WERI-Rb-1 (cell line): Measurements from ENCODE around the gene MCRS1.

Source experiments
- DNase-seq: peaks from one replicate; pipeline ENCODE4 v3.0.0-alpha.2; 2020
- H3K27ac ChIP-seq: fragments of 250-450 bp; sonication (Bioruptor Pico); 2 replicates; pipeline ENCODE4 v1.5.1; 2020; ENCODE audit warnings: mild to moderate bottlenecking, moderate library complexity
- H3K27me3 ChIP-seq: fragments of 250-450 bp; sonication (Bioruptor Pico); 2 replicates; pipeline ENCODE4 v1.5.1; 2021; ENCODE audit warnings: mild to moderate bottlenecking, low read depth, moderate library complexity; ENCODE audit not compliant: insufficient read depth, severe bottlenecking
- H3K36me3 ChIP-seq: fragments of 250-450 bp; sonication (Bioruptor Pico); 2 replicates; pipeline ENCODE4 v1.5.1; 2020; ENCODE audit warnings: mild to moderate bottlenecking, moderate library complexity
- H3K4me3 ChIP-seq: 2 replicates; pipeline ENCODE4 v1.5.1; 2011; ENCODE audit warnings: low read depth, mild to moderate bottlenecking, control low read depth, low read length
- H3K9me3 ChIP-seq: fragments of 250-450 bp; sonication (Bioruptor Pico); 2 replicates; pipeline ENCODE4 v1.5.1; 2021; ENCODE audit warnings: mild to moderate bottlenecking, moderate library complexity; ENCODE audit not compliant: severe bottlenecking
- CTCF ChIP-seq: IDR thresholded peaks from 2 replicates; pipeline ENCODE4 v1.5.1; 2011; ENCODE audit warnings: low read depth, mild to moderate bottlenecking, control low read depth, inconsistent platforms, low read length

Gene MCRS1

GRCh38 chr12:49525942-49526341, 42.0 kb downstream of the MCRS1 start:
- no peak for DNase-seq
- no peaks in the 10 kb centered on the region for H3K9me3 ChIP-seq
- H3K27me3 ChIP-seq = no peaks in the 10 kb centered on the region
- TF ChIP-seq CTCF = no peak
- H3K4me3 ChIP-seq = no peak overlapping the region
- peaks cover 24% of the 10 kb centered on the region for H3K36me3 ChIP-seq
- no peak overlapping the region for H3K27ac ChIP-seq

GRCh38 chr12:49524660-49525324, 43.1 kb downstream of the MCRS1 start:
- DNase-seq = no peak
- no peaks in the 10 kb centered on the region for H3K9me3 ChIP-seq
- H3K27ac ChIP-seq = 0 out of 2 replicates have a peak overlapping the region, but pooled peaks have one; percentile 8
- no peak for TF ChIP-seq CTCF
- H3K4me3 ChIP-seq = no peak overlapping the region
- peaks cover 24% of the 10 kb centered on the region for H3K36me3 ChIP-seq
- no peaks in the 10 kb centered on the region for H3K27me3 ChIP-seq

- TF ChIP-seq CTCF = no peak
- no peak for DNase-seq
- H3K27ac ChIP-seq = no peak overlapping the region
Observed at GRCh38 chr12:49521389-49521788, 46.6 kb downstream of the MCRS1 start.

GRCh38 chr12:49519574-49519936, 48.4 kb downstream of the MCRS1 start:
- Histone ChIP-seq H3K27me3 (no peaks in the 10 kb centered on the region), H3K9me3 (no peaks in the 10 kb centered on the region), H3K27ac (peak overlapping the region; percentile 37; the same call in 1 of the 2 replicates), H3K4me3 (no peak overlapping the region), H3K36me3 (peaks cover 4% of the 10 kb centered on the region)
- TF ChIP-seq CTCF = no peak
- DNase-seq = peak; percentile 70

More at GRCh38 chr12:49521389-49521788, 46.6 kb downstream of the MCRS1 start:
- peaks cover 20% of the 10 kb centered on the region for H3K36me3 ChIP-seq
- no peak overlapping the region for H3K4me3 ChIP-seq
- no peaks in the 10 kb centered on the region for H3K9me3 ChIP-seq
- no peaks in the 10 kb centered on the region for H3K27me3 ChIP-seq

- H3K36me3 ChIP-seq = no peaks in the 10 kb centered on the region; the same call in none of the 2 replicates
- no peaks in the 10 kb centered on the region for H3K27me3 ChIP-seq
- H3K4me3 ChIP-seq = no peak overlapping the region
- H3K9me3 ChIP-seq = no peaks in the 10 kb centered on the region
- H3K27ac ChIP-seq = peak overlapping the region; percentile 21; the same call in 1 of the 2 replicates
- DNase-seq = no peak
- TF ChIP-seq CTCF = no peak
Observed at GRCh38 chr12:49518914-49519573, 48.9 kb downstream of the MCRS1 start.
